Neural cell (in vitro differentiated cells): ENCODE results near the gene EPHA2.

Source experiments
- EZH2 ChIP-seq: fragments of 200-600, 300-800 bp; shearing (Covaris generic), sonication (generic); IDR thresholded peaks from 2 replicates; pipeline ENCODE4 v1.6.1; 2014; ENCODE audit warnings: antibody characterized with exemption, low read length, borderline replicate concordance, mild to moderate bottlenecking; ENCODE audit not compliant: insufficient read depth, poor library complexity, severe bottlenecking
- TF ChIP-seq, protein P1 (sequence below): fragments of 450-650 bp; IDR thresholded peaks from 2 replicates; pipeline ENCODE4 v1.5.1; 2014; ENCODE audit warnings: antibody characterized with exemption, mild to moderate bottlenecking, moderate library complexity; ENCODE audit not compliant: poor library complexity, severe bottlenecking

DNA sequence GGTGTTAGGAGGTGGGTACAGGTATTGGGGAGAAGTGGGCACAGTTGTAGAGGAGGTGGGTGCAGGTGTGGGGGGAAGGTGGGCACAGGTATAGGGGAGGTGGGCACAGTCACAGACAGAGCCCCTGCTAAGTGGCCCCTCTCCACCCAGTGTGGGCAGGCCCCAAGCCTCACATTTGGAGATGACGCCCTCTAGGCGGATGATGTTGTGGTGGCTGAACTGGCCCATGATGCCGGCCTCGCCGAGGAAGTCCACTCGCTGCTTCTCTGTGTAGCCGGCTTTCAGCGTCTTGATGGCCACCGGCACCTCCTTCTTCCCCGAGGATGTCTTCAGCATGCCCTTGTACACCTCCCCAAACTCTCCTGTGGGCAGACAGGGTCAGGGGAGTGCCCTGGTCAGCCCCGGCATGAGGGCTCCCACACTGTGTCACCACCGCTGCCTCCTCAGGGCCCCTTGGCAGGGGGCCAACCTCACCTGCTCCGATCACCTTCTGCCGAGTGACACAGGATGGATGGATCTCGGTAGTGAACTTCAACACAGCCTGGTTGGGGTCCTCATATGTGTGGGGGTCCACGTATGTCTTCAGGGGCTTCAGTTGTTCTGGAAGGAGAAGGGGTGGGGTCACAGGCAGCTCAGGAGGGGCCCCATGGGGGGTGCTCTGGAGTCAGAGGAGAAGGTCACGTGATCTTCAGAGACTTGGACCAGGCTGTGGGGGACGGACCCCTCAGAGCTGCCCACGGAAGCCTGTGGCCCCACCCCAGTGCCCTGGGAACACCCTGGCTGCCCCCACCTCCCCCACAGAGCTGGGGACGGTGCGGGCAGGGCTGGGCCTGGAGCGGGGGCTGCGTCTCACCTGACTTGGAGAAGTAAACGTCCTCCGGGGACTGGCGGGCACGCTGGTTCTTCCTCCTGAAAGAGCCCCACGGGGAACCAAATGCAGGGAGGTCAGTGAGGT, 22.6 kb downstream of the EPHA2 start:
- TF ChIP-seq EZH2, result no peak
- TF ChIP-seq, protein P1, sequence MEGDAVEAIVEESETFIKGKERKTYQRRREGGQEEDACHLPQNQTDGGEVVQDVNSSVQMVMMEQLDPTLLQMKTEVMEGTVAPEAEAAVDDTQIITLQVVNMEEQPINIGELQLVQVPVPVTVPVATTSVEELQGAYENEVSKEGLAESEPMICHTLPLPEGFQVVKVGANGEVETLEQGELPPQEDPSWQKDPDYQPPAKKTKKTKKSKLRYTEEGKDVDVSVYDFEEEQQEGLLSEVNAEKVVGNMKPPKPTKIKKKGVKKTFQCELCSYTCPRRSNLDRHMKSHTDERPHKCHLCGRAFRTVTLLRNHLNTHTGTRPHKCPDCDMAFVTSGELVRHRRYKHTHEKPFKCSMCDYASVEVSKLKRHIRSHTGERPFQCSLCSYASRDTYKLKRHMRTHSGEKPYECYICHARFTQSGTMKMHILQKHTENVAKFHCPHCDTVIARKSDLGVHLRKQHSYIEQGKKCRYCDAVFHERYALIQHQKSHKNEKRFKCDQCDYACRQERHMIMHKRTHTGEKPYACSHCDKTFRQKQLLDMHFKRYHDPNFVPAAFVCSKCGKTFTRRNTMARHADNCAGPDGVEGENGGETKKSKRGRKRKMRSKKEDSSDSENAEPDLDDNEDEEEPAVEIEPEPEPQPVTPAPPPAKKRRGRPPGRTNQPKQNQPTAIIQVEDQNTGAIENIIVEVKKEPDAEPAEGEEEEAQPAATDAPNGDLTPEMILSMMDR, result no peak
